ENCODE results near the gene CABP2.
"Not testable (repeated sequence)": the region's sequence is repeated elsewhere in the genome, so short reads cannot be mapped to it uniquely, and the experiment has no call there.

Gene CABP2

GRCh38 chr11:67522844-67523555 is at the start of gene CABP2:
CABP2 (minus strand) TSS chr11:67523446; CDS start chr11:67523326, 120 bp downstream.
- in situ Hi-C loops (cut with MboI; ENCODE audit: low sequenced_read_pairs): no loop called here

GRCh38 chr11:67572747-67573419 is 49.6 kb upstream of the CABP2 start:
- in situ Hi-C loops (cut with MboI; ENCODE audit: low sequenced_read_pairs): no loop called here

- in situ Hi-C loops (cut with MboI; ENCODE audit: low sequenced_read_pairs): no loop called here
Observed at GRCh38 chr11:67572305-67572704, 49.1 kb upstream of the CABP2 start.

- in situ Hi-C loops (cut with MboI; ENCODE audit: low sequenced_read_pairs): no loop called here
Observed at GRCh38 chr11:67571443-67571842, 48.2 kb upstream of the CABP2 start.

- in situ Hi-C loops (cut with MboI; ENCODE audit: low sequenced_read_pairs): no loop called here
Observed at GRCh38 chr11:67564230-67564629, 41.0 kb upstream of the CABP2 start.

- in situ Hi-C loops (cut with MboI; ENCODE audit: low sequenced_read_pairs): not testable (repeated sequence)
Observed at GRCh38 chr11:67563705-67564114, 40.5 kb upstream of the CABP2 start.

- in situ Hi-C loops (cut with MboI; ENCODE audit: low sequenced_read_pairs): no loop called here
Observed at GRCh38 chr11:67562963-67563704, 39.9 kb upstream of the CABP2 start.

- in situ Hi-C loops (cut with MboI; ENCODE audit: low sequenced_read_pairs): no loop called here
Observed at GRCh38 chr11:67561971-67562619, 38.8 kb upstream of the CABP2 start.

- in situ Hi-C loops (cut with MboI; ENCODE audit: low sequenced_read_pairs): no loop called here
Observed at GRCh38 chr11:67558084-67558772, 35.0 kb upstream of the CABP2 start.

- in situ Hi-C loops (cut with MboI; ENCODE audit: low sequenced_read_pairs): no loop called here
Observed at GRCh38 chr11:67556244-67556643, 33.0 kb upstream of the CABP2 start.

- in situ Hi-C loops (cut with MboI; ENCODE audit: low sequenced_read_pairs): not testable (repeated sequence)
Observed at GRCh38 chr11:67551697-67552096, 28.5 kb upstream of the CABP2 start.

GRCh38 chr11:67551127-67551526 is 27.9 kb upstream of the CABP2 start:
- in situ Hi-C loops (cut with MboI; ENCODE audit: low sequenced_read_pairs): no loop called here

GRCh38 chr11:67548555-67549110 is 25.4 kb upstream of the CABP2 start:
- in situ Hi-C loops (cut with MboI; ENCODE audit: low sequenced_read_pairs): no loop called here

GRCh38 chr11:67548112-67548511 is 24.9 kb upstream of the CABP2 start:
- in situ Hi-C loops (cut with MboI; ENCODE audit: low sequenced_read_pairs): not testable (repeated sequence)

- in situ Hi-C loops (cut with MboI; ENCODE audit: low sequenced_read_pairs): no loop called here
Observed at GRCh38 chr11:67545280-67545679, 22.0 kb upstream of the CABP2 start.

GRCh38 chr11:67544616-67545242 is 21.5 kb upstream of the CABP2 start:
- in situ Hi-C loops (cut with MboI; ENCODE audit: low sequenced_read_pairs): no loop called here

- in situ Hi-C loops (cut with MboI; ENCODE audit: low sequenced_read_pairs): no loop called here
Observed at GRCh38 chr11:67543585-67543984, 20.3 kb upstream of the CABP2 start.

- in situ Hi-C loops (cut with MboI; ENCODE audit: low sequenced_read_pairs): no loop called here
Observed at GRCh38 chr11:67542971-67543370, 19.7 kb upstream of the CABP2 start.

GRCh38 chr11:67542169-67542568 is 18.9 kb upstream of the CABP2 start:
- in situ Hi-C loops (cut with MboI; ENCODE audit: low sequenced_read_pairs): no loop called here

GRCh38 chr11:67541198-67541597 is 18.0 kb upstream of the CABP2 start:
- in situ Hi-C loops (cut with MboI; ENCODE audit: low sequenced_read_pairs): no loop called here
